HG03571 (cell line): ENCODE measurements around the gene ZNF652.
"Not testable (repeated sequence)": the region's sequence is repeated elsewhere in the genome, so short reads cannot be mapped to it uniquely, and the experiment has no call there.

ENCODE experiments used
- ATAC-seq: cut with Tn5 transposase; IDR thresholded peaks from one replicate; pipeline ENCODE4 v1.9.1; 2021; ENCODE audit not compliant: unreplicated experiment

ZNF652 gene

GRCh38 chr17:49275981-49276380 is 86.1 kb downstream of the ZNF652 start:
- ATAC-seq, result not testable (repeated sequence)

- no peak for ATAC-seq
Measured at GRCh38 chr17:49269356-49269755, 92.7 kb downstream of the ZNF652 start.

- ATAC-seq, result no peak
Measured at GRCh38 chr17:49267912-49268311, 94.1 kb downstream of the ZNF652 start.

GRCh38 chr17:49266233-49266632 is 95.8 kb downstream of the ZNF652 start:
- ATAC-seq, result no peak

- ATAC-seq, result not testable (repeated sequence)
Measured at GRCh38 chr17:49261540-49261939, 100.5 kb downstream of the ZNF652 start.

GRCh38 chr17:49260817-49261291 is 101.2 kb downstream of the ZNF652 start:
- ATAC-seq, result no peak

GRCh38 chr17:49260011-49260816 is 101.8 kb downstream of the ZNF652 start:
- ATAC-seq, result no peak

- no peak for ATAC-seq
Measured at GRCh38 chr17:49259663-49260010, 102.4 kb downstream of the ZNF652 start.

GRCh38 chr17:49258394-49258793 is 103.7 kb downstream of the ZNF652 start:
- no peak for ATAC-seq

- no peak for ATAC-seq
Measured at GRCh38 chr17:49255125-49255524, 106.9 kb downstream of the ZNF652 start.

GRCh38 chr17:49254066-49254465 is 108.0 kb downstream of the ZNF652 start:
- ATAC-seq, result no peak

- no peak for ATAC-seq
Measured at GRCh38 chr17:49252148-49252695, 109.8 kb downstream of the ZNF652 start.

- no peak for ATAC-seq
Measured at GRCh38 chr17:49249890-49250522, 112.0 kb downstream of the ZNF652 start.

GRCh38 chr17:49249292-49249794 is 112.7 kb downstream of the ZNF652 start:
- no peak for ATAC-seq

- no peak for ATAC-seq
Measured at GRCh38 chr17:49247944-49248343, 114.1 kb downstream of the ZNF652 start.

- ATAC-seq, result no peak
Measured at GRCh38 chr17:49244839-49245238, 117.2 kb downstream of the ZNF652 start.
